KOPT-K1 (cell line): Measurements from ENCODE around the gene KAZALD1.
A peak's percentile ranks its signal among the peaks of the same experiment; 100 is the strongest.

Experiments
- H3K27ac ChIP-seq: fragments of 200-600 bp; sonication (generic); 2 replicates; pipeline ENCODE4 v1.5.1; 2016; ENCODE audit warnings: antibody characterized with exemption, mild to moderate bottlenecking, low read depth, low read length; ENCODE audit not compliant: poor library complexity, severe bottlenecking
- H3K36me3 ChIP-seq: fragments of 200-600 bp; sonication (generic); 2 replicates; pipeline ENCODE4 v1.5.1; 2017; ENCODE audit warnings: antibody characterized with exemption, mild to moderate bottlenecking, low read length, moderate library complexity; ENCODE audit not compliant: insufficient read depth
- H3K9me3 ChIP-seq: fragments of 200-600 bp; sonication (generic); 2 replicates; pipeline ENCODE4 v1.5.1; 2017; ENCODE audit warnings: antibody characterized with exemption, low read length, mild to moderate bottlenecking; ENCODE audit not compliant: insufficient read depth, poor library complexity, severe bottlenecking

The KAZALD1 gene

DNA sequence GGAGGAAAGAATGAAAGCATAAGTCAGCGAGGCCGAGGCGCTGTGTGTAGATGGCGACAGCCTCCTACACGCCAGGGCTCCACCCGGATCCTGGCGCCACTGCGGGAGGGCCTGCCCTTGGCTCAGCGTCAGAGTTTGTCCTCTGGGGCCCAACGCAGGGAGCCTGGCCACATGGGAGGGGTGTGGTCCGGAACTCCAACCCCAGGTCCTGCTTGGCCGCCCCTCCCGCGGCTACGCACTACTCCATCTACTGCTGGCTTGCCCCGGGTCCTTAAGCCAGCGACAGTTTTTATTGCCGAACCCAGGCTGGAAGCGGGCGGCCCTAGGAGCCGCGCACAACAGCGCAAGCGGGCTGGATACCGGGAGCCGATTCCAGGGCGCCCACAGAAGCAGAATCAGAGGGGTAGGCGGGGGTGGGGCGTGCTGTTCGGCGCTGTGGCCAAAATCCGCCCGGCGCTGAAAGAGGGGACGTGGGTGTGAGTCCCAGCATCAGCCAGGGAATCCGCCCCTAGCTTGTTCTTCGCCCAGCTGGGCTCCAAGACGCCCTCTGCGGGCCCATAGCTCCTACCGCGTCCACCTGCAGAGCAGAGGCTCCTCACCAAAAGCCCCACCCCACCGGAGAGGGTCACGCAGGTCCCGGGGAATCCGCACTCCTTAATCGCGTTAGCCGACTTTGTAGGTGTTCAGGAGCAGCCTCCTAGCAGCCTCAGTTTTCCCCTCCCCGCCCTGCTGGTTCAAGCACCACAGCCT, 4.5 kb downstream of the KAZALD1 start:
- Histone ChIP-seq H3K27ac (no peak overlapping the region), H3K9me3 (no peaks in the 10 kb centered on the region), H3K36me3 (no peaks in the 10 kb centered on the region)

DNA sequence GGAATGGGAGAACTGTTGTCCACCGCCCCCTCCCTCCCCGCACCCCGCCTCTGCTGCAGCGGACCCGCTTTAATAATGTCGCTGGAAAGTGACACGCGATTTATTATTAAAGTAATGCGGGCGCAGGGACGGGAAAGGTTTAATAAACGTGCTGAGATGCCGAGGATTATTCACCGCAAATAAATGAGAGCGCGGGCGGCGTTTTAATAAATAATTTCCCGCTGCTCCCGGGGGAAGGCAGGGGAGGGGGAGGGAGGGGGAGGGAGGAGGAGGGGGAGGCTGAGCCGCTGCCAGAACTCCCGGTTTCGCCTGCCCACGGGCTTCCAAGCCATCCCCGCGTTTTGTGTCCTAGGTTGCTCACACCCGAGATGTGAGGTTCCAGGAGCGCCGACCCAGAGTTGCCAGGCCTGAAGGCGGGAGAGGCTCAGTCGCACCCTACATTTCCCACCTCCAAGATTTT, 5.1 kb downstream of the KAZALD1 start:
- no peaks in the 10 kb centered on the region for H3K36me3 ChIP-seq
- no peak overlapping the region for H3K27ac ChIP-seq
- H3K9me3 ChIP-seq, result no peaks in the 10 kb centered on the region

DNA sequence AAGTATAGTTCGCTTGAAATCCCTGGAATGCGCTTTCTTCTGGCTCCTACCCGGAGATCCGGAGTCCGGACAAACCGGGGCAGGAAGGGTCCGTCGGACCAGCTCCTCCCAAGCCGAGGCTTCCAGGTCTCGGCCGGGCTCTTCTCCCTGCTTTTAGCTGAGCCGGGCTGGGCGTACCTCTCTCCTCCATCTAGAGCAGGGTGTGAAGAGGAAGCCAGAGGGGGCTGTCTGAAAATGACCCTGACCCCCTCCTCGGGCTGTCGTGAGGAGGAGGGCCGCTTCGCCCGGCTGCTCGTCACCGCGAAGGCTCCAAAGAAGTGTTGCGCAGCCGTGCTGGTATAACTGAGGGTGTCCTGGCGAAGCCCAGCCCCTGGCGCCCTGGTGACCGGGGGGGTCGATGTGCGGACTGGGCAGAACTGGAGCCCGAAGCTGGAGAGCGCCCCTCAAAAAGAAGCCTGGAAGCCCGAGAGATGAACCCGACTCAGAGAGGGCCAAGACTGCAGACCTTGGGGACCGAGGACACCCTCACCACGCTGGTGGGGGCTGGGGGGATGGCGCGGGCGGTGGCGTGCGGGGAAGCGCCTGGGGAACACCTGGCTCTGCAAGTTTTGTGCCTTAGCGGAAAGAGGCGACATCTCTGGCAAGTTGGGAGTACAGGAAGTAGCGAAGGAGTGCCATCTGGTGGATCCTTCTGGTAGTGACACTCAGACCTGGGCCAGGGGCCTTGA, 5.7 kb downstream of the KAZALD1 start:
- no peaks in the 10 kb centered on the region for H3K9me3 ChIP-seq
- H3K36me3 ChIP-seq, result no peaks in the 10 kb centered on the region
- peak overlapping the region; percentile 26 for H3K27ac ChIP-seq

DNA sequence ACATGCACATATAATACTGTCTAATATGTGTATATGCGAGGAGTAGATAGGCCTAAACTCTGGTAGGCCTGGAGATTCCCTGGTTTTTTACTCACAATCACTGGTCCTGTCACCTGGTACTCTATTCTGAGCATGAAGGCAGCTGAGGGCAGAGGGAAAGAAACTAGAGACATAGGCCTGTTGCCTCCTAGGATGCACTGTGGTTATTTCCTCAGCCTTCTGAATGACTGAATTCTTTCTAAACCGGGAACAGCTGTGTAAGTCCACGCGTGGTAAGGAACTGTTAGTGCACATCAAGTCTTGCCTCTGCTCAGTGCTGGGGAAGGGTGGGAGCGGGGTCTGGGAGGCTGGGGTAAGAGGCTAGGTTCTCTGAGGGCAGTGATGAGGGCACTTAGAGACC, 7.7 kb downstream of the KAZALD1 start:
- H3K36me3 ChIP-seq, result no peaks in the 10 kb centered on the region
- H3K27ac ChIP-seq, result no peak overlapping the region
- no peaks in the 10 kb centered on the region for H3K9me3 ChIP-seq

DNA sequence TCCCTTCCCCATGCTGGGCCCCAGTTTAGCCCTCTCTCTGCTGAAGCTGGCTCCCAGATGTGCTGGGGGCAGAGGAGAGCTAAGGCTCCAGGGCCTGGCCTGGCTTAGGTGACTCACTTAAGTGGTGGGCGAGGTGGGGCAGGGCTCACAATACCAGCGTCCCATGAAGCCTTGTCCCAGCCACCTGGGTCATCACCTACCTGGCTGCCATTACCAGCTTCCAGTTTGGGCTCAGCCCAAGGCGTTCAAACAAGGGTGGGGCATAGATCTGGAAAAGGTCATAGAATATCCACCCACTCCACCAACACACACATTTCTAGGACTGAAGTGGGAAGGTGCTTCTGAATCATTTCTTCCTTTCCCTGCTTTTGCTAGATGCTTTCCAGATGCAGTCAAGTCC, 8.3 kb downstream of the KAZALD1 start:
- H3K9me3 ChIP-seq, result no peaks in the 10 kb centered on the region
- H3K36me3 ChIP-seq, result no peaks in the 10 kb centered on the region
- H3K27ac ChIP-seq, result no peak overlapping the region

DNA sequence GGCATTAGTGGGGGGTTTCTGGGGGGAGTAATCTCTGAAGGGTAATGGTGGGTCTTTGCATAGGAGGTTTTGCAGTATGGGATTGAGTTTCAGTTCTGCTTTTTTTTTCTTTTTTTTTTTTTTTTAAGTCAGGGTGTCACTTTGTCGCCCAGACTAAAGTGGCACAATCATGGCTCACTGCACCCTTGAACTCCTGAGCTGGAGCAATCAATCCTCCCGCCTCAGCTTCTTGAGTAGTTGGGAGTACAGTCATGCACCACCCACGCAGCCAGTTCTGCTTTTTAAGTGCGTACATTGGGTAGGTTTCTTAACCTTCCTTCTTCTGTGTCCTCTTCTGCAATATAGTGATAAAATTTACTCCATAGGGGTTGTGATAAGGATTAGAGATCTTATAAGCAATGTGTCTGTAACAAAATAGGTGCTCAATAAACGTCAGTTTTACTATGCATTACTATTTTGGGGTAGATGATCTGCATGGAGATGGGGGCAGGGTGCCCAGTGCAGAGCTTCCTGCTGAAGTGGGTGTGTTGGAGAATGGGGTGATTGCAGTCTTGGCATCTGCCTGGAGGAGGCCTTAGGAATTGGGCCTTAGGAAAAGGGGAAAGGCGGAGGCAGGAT, 9.6 kb downstream of the KAZALD1 start:
- Histone ChIP-seq H3K9me3 (no peaks in the 10 kb centered on the region), H3K27ac (no peak overlapping the region), H3K36me3 (no peaks in the 10 kb centered on the region)

DNA sequence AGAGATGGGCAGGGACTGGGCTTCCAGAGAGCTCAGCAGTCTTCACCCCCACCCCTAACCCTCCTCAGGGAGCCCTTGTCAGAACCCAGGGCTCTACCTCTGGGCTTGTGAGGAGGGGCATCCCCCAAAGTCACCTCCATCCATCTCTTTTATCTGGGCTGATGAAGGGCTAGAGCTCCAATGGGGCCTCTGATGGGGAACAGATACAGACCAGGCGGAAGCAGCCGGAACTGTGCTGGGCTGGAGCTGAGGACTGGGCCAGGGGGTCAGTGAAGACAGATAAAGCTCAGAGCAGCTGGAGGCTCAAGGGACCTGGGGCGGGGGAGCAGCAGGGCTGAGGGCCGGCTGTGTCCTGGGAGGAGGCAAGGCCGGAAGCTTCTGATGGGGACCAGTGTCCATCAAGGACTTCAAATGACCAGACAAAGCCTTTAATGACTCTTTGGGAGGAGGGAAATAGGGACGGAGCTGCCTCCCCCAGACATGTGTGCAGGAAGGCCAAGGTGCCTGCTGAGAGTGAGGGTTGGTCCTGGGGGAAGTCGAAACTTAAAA, 10.2 kb downstream of the KAZALD1 start:
- Histone ChIP-seq H3K27ac (no peak overlapping the region), H3K9me3 (no peaks in the 10 kb centered on the region), H3K36me3 (no peaks in the 10 kb centered on the region)

DNA sequence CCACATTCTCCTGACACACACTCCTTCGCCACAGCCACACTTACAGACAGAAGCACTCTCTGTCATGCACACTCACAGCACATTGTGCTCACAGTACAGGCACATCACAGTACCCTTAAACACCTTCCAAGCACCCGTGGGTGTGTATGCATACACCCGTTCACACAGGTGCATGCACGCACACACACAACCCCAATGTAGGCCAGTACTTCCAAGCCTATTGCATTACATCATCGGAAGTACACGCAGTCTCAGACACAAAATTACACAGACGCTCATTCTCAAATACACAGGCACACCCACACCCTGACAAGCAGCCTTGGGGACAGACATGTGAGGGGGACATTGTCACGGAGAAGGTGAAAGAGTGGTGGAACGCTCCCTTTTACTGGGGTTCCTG, 11.1 kb downstream of the KAZALD1 start:
- Histone ChIP-seq H3K9me3 (no peaks in the 10 kb centered on the region), H3K27ac (no peak overlapping the region), H3K36me3 (no peaks in the 10 kb centered on the region)

DNA sequence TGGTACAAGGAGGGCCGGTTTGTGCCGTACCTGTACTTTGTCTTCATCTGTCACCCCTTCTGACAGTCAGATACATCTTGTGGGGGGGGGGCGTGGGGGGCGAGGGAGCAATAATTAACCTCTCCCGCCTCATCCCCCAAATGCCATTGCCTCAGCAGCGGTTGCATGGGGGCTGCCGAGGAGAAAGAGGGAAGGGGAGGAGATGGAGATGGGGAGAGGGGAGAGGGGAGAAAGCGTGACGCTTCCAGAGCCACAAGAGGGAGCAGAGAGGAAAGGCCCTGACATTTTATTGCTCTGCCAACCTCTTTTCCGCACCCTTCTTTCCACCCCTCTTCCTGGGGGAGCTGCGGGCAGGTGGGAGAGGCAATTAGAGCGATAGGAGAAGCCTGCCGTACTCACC, 11.8 kb downstream of the KAZALD1 start:
- no peaks in the 10 kb centered on the region for H3K9me3 ChIP-seq
- H3K27ac ChIP-seq, result no peak overlapping the region

DNA sequence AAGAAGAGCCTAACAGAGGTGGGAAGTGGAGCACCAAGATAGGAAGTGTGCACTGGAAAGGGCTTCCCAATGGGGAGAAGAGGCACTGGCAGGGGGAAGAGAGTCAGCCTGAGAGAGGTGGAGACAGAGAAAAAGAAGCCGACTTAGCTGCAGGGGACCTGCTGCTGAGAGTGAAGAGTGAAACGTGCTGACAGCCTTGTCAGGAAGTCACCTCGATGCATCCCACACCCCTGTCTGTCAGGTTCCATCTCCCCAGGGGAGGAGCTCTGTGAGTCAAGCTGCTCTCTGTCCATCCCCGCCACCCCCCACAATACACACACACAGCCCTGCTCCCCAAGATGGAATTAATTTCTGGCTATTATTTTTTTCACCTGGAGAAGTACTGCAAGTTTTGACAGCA, 14.0 kb downstream of the KAZALD1 start:
- no peak overlapping the region for H3K27ac ChIP-seq
- no peaks in the 10 kb centered on the region for H3K9me3 ChIP-seq

More for the DNA sequence above, 11.8 kb downstream of the KAZALD1 start:
- H3K36me3 ChIP-seq, result no peaks in the 10 kb centered on the region

DNA sequence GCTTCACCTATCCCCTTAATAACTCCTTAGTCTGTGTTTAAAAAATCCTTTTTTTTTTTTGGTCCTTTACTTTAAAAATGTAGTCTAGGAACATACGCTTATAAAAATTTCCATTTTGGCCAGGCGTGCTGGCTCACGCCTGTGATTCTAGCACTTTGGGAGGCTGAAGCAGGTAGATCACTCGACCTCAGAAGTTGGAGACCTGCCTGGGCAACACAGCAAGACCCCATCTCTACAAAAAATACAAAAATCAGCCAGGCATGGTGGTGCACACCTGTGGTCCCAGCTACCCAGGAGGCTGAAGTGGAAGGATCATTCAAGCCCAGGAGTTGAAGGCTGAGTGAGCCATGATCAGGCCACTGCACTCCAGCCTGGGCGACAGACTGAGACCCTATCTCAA, 14.8 kb downstream of the KAZALD1 start:
- Histone ChIP-seq H3K9me3 (no peaks in the 10 kb centered on the region), H3K27ac (no peak overlapping the region), H3K36me3 (no peaks in the 10 kb centered on the region)

More for the DNA sequence above, 14.0 kb downstream of the KAZALD1 start:
- no peaks in the 10 kb centered on the region for H3K36me3 ChIP-seq

DNA sequence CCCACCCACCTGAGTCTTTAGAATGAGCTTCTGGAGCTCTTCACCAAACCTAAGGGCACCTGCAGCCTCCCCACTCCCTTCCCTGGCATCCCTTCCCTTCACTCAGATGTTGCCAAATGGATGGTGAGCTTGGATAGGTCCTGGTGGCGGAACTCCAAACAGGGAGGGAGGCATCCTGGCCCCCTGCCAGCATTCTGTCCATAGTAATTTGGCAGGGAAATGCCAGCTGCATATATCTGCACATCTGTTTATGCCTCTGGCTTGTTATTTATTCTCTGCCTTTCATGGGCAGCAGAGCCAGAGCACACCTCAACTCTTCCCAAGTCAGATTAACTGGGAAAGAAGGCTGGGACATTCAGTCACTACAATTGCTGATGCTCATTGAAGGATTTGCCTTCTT, 18.1 kb downstream of the KAZALD1 start:
- Histone ChIP-seq H3K27ac (no peak overlapping the region), H3K9me3 (no peaks in the 10 kb centered on the region), H3K36me3 (no peaks in the 10 kb centered on the region)

DNA sequence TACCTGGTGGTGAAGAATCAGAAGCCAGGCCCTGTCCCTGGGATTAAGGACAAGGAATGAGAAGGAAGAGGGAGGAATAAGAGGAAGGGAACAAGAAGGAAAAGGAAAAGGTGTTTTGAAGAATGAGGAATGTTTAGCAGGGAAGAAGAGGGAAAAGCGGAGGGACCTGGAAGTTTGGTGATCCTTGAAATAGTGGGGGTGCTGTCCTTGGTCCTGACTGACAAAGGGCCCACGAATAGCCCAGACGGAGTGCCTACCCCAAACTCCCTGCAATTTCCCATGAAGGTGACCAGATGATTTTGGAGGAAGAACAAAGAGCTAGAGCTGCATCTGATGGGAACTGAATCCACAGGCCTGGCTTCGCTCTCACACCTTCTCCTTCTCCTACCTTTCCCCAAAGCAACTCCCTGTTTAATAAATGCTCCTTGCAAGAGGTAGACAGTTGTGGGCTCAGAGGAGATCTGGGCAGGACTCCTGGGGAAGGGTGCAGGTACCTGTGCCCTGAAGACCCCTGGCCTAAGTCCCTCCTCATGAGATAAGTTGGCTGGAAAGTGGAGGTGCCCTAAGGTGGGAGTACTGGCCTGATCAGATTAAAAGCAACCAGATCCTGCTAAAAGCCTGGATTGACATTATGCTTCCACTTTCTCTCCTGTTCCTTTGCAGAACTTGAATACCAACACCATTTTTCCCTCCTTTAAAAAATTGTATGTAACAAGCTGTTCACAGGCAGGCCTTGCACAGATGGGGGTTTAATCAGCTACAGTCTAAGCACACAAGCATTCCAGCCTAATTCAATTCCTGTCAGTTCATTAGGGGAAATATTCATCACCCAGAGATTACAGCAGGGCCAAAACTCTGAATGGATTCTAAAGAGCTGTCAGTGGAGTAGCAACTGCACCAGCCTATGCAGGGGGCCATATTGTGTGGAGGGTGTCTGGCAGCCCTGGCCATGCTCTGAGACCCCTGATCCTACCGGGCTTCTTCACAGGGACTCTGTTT, 19.4 kb downstream of the KAZALD1 start:
- Histone ChIP-seq H3K27ac (no peak overlapping the region), H3K36me3 (no peaks in the 10 kb centered on the region), H3K9me3 (no peaks in the 10 kb centered on the region)

DNA sequence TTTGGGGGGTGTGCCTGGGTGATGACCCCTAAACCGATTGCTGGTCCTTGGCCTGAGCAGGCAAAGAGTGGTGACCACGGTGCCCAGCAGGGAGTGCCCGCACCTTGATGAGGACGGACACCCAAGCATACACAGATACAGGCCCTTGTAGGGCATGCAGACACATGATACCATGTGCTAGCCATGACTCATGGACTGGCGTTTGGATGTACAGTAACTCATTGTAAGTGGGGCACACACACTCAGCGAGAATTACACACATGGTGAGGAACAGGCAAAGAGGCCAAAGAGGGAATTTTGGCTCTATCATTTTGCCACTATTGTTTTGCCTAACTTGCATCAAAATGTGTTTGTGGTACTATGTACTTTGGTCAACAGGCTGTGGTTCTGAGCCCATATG, 24.1 kb downstream of the KAZALD1 start:
- H3K27ac ChIP-seq, result no peak overlapping the region

More for the DNA sequence above, 24.1 kb downstream of the KAZALD1 start:
- H3K9me3 ChIP-seq, result no peaks in the 10 kb centered on the region
- H3K36me3 ChIP-seq, result no peaks in the 10 kb centered on the region
